PFSK-1 (cell line): ENCODE results near the gene N4BP2L2.

Experiments
- POLR2AphosphoS5 ChIP-seq: IDR thresholded peaks from 2 replicates; pipeline ENCODE4 v1.6.1; 2012; ENCODE audit warnings: low read depth, mild to moderate bottlenecking, control low read depth, low read length, moderate library complexity
- SIN3A ChIP-seq: IDR thresholded peaks from 2 replicates; pipeline ENCODE4 v1.6.1; 2012; ENCODE audit warnings: mild to moderate bottlenecking, low read length, moderate library complexity, borderline replicate concordance; ENCODE audit not compliant: insufficient read depth
- TAF1 ChIP-seq: IDR thresholded peaks from 2 replicates; pipeline ENCODE4 v1.6.1; 2012; ENCODE audit warnings: low read length, control low read depth, borderline replicate concordance; ENCODE audit not compliant: insufficient read depth
- TF ChIP-seq, protein P1 (sequence below), 2 experiments: IDR thresholded peaks; 2 replicates each; pipeline versions ENCODE4 v1.6.1 to v1.8.0; 2011 to 2012; ENCODE audit warnings: low read depth in 2 of 2, low read length in 2 of 2, control low read depth in 1 of 2, inconsistent platforms in 1 of 2, mild to moderate bottlenecking in 1 of 2, moderate library complexity in 1 of 2; ENCODE audit not compliant: insufficient read depth in 1 of 2

DNA sequence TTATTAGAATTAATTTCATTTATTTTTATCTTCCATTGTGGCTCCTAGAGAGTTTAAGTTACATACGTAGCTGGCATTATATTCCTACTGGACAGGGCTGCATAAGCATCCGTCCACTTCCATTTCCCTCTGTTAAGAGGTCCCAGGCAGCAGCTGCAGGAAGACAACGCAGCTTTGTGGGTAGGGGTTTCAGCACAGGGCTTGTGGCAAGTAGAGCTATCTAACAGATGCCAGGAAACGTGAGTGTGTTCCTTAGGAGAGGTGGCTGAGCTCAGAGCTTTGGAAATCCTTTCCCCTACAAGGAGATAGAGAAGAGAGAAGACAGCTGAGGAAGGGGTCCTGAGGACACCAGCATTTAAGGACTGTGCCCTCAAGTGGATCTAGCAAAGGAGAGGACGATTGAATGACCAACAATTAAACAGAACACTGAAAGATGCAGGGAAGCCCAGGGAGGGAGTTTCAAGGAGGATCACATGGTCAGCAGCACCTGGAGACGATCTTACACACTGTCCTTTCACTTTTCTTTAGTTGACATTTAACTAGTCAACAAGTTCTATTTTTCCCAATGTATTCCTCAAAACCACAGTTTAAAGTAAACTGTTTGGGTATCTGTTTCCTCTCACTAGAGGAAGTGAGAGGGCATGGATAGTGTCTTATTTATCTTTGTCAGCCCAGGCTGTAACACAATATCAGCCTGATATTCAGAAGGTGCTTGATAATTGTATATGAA, 108.4 kb downstream of the N4BP2L2 start:
- TF ChIP-seq POLR2AphosphoS5: no peak
- TF ChIP-seq, protein P1, sequence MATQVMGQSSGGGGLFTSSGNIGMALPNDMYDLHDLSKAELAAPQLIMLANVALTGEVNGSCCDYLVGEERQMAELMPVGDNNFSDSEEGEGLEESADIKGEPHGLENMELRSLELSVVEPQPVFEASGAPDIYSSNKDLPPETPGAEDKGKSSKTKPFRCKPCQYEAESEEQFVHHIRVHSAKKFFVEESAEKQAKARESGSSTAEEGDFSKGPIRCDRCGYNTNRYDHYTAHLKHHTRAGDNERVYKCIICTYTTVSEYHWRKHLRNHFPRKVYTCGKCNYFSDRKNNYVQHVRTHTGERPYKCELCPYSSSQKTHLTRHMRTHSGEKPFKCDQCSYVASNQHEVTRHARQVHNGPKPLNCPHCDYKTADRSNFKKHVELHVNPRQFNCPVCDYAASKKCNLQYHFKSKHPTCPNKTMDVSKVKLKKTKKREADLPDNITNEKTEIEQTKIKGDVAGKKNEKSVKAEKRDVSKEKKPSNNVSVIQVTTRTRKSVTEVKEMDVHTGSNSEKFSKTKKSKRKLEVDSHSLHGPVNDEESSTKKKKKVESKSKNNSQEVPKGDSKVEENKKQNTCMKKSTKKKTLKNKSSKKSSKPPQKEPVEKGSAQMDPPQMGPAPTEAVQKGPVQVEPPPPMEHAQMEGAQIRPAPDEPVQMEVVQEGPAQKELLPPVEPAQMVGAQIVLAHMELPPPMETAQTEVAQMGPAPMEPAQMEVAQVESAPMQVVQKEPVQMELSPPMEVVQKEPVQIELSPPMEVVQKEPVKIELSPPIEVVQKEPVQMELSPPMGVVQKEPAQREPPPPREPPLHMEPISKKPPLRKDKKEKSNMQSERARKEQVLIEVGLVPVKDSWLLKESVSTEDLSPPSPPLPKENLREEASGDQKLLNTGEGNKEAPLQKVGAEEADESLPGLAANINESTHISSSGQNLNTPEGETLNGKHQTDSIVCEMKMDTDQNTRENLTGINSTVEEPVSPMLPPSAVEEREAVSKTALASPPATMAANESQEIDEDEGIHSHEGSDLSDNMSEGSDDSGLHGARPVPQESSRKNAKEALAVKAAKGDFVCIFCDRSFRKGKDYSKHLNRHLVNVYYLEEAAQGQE (IDR thresholded peaks at IDR 0.05; ENCODE audit: insufficient read depth in 1 of 2, low read depth in 2 of 2, low read length in 2 of 2): no peak
- TF ChIP-seq TAF1: no peak
- TF ChIP-seq SIN3A: no peak
